Transverse colon (tissue), 4 donors: ENCODE data around the gene SLC35B2. TPM values are rescaled to one million over a fixed set of nuclear protein-coding genes. Genes with fewer than 3 reads are reported as not detected.

Experiments
- DNase-seq: peaks from one replicate; pipeline ENCODE4 v3.0.0-alpha.2; 2019
- H3K27ac ChIP-seq, 4 donors: fragments of 200-600 bp; sonication (generic); 2 replicates each; pipeline ENCODE4 v1.5.1; 2016 to 2018; ENCODE audit warnings: inconsistent platforms in 4 of 4
- H3K27me3 ChIP-seq: fragments of 200-600 bp; sonication (generic); 2 replicates; pipeline ENCODE4 v1.5.1; 2017; ENCODE audit warnings: inconsistent platforms
- H3K36me3 ChIP-seq, 4 donors: fragments of 200-600 bp; sonication (generic); 2 replicates each; pipeline ENCODE4 v1.5.1; 2017 to 2019; ENCODE audit warnings: inconsistent platforms in 4 of 4
- H3K4me1 ChIP-seq, 4 donors: fragments of 200-600 bp; sonication (generic); 2 replicates each; pipeline ENCODE4 v1.5.1; 2017 to 2020; ENCODE audit warnings: inconsistent platforms in 4 of 4
- H3K4me3 ChIP-seq, 4 donors: fragments of 200-600 bp; sonication (generic); 1 replicate in 1 of 4; 2 replicates in 3 of 4; pipeline versions ENCODE4 v1.5.1 to v1.6.1; 2017 to 2019; ENCODE audit warnings: inconsistent platforms in 4 of 4
- H3K9me3 ChIP-seq, 2 donors: fragments of 200-600 bp; sonication (generic); 2 replicates each; pipeline ENCODE4 v1.5.1; 2017 to 2019; ENCODE audit warnings: inconsistent platforms in 2 of 2
- EP300 ChIP-seq: sonication (generic); formaldehyde crosslinking; IDR thresholded peaks from one replicate; pipeline ENCODE4 v1.6.1; 2017; ENCODE audit warnings: antibody characterized with exemption, low read depth
- POLR2A ChIP-seq: fragments of 450-650 bp; IDR thresholded peaks from one replicate; pipeline ENCODE4 v1.6.1; 2016; ENCODE audit warnings: antibody characterized with exemption, mild to moderate bottlenecking, moderate library complexity
- POLR2AphosphoS5 ChIP-seq, 3 donors: sonication (generic); formaldehyde crosslinking; IDR thresholded peaks; one replicate each; pipeline ENCODE4 v1.6.1; 2016; ENCODE audit warnings: antibody characterized with exemption in 3 of 3
- WGBS, 2 donors: methylation state at CpG; one replicate each; pipeline ENCODE4 v1.1.5; 2018; ENCODE audit warnings: low coverage in 1 of 2; 5-methylcytosine and 5-hydroxymethylcytosine counted together
- in situ Hi-C, 4 donors: fragments of 200-750 bp; cut with MboI; loops; one replicate each; pipeline versions ENCODE4 v1.15.0 to v1.15.1; 2017; ENCODE audit warnings: low sequenced_read_pairs in 3 of 4, low pct_ligation_motif_present in 1 of 4, low pct_unique_long_range_greater_than_20kb in 1 of 4
- intact Hi-C: fragments of 100-400 bp; cut with DNase I; formaldehyde crosslinking; loops from one replicate; pipeline ENCODE4 v1.15.1; 2023; ENCODE audit warnings: low total_unique reads
- total RNA-seq, 4 donors: library from RNA; depleted of rRNA; stranded (reverse); fragments of >200 nt; gene quantifications; one replicate each; pipeline ENCODE4 v1.1.0, GENCODE V29; 2016
- TF ChIP-seq, protein P1 (sequence below), 5 experiments: fragments of 200-600 bp in 3 of 5; fragments of 450-650 bp in 2 of 5; sonication (generic) in 3 of 5; IDR thresholded peaks; 1 replicate in 2 of 5; 2 replicates in 3 of 5; pipeline ENCODE4 v1.5.1; 2016 to 2017; ENCODE audit warnings: antibody characterized with exemption in 5 of 5, inconsistent platforms in 3 of 5, mild to moderate bottlenecking in 2 of 5, moderate library complexity in 1 of 5

Gene SLC35B2
- total RNA-seq, 4 donors from 2014 or later = 9.0 to 36.4 (median 22.5) TPM

GRCh38 chr6:44228031-44228430, 29.3 kb downstream of the SLC35B2 start:
- Histone ChIP-seq H3K27ac (peak overlapping the region in 3 of 4 donors; percentile 85 to 94 (median 86)), H3K36me3 (no peaks in the 10 kb centered on the region), H3K4me1 (peaks cover 20 to 55% (median 33%) of the 10 kb centered on the region in 4 donors), H3K4me3 (no peak overlapping the region), H3K27me3 (peaks cover 4% of the 10 kb centered on the region), H3K9me3 (no peaks in the 10 kb centered on the region)
- TF ChIP-seq POLR2A (no peak), EP300 (no peak), POLR2AphosphoS5 (IDR thresholded peaks at IDR 0.05) (no peak)
- TF ChIP-seq, protein P1, sequence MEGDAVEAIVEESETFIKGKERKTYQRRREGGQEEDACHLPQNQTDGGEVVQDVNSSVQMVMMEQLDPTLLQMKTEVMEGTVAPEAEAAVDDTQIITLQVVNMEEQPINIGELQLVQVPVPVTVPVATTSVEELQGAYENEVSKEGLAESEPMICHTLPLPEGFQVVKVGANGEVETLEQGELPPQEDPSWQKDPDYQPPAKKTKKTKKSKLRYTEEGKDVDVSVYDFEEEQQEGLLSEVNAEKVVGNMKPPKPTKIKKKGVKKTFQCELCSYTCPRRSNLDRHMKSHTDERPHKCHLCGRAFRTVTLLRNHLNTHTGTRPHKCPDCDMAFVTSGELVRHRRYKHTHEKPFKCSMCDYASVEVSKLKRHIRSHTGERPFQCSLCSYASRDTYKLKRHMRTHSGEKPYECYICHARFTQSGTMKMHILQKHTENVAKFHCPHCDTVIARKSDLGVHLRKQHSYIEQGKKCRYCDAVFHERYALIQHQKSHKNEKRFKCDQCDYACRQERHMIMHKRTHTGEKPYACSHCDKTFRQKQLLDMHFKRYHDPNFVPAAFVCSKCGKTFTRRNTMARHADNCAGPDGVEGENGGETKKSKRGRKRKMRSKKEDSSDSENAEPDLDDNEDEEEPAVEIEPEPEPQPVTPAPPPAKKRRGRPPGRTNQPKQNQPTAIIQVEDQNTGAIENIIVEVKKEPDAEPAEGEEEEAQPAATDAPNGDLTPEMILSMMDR (IDR thresholded peaks at IDR 0.05) = no peak
- 70 to 82% methylated on average over 2 to 6 of the region's 6 CpGs for WGBS, 2 donors
- DNase-seq = no peak
- in situ Hi-C loops (no loop called here), intact Hi-C loops (no loop called here)

GRCh38 chr6:44227148-44227793, 30.1 kb downstream of the SLC35B2 start:
- 65% methylated on average over 7 of the region's 7 CpGs; no CpG with 5 or more reads in 1 of the 2 donors for WGBS, 2 donors
- intact Hi-C loops = no loop called here
- Histone ChIP-seq H3K36me3 (no peaks in the 10 kb centered on the region), H3K27me3 (peaks cover 4% of the 10 kb centered on the region), H3K9me3 (no peaks in the 10 kb centered on the region), H3K4me3 (no peak overlapping the region), H3K4me1 (peaks cover 22 to 58% (median 36%) of the 10 kb centered on the region in 4 donors), H3K27ac (peak overlapping the region; percentile 22 to 94 (median 86))
- DNase-seq = no peak
- in situ Hi-C loops = no loop called here
- TF ChIP-seq EP300 = no peak

- WGBS, 2 donors = 52 to 71% methylated on average over 3 to 15 of the region's 15 CpGs
- Histone ChIP-seq H3K4me3 (no peak overlapping the region), H3K4me1 (peaks cover 27 to 65% (median 43%) of the 10 kb centered on the region in 4 donors), H3K27ac (peak overlapping the region; percentile 33 to 94 (median 86)), H3K9me3 (no peaks in the 10 kb centered on the region), H3K36me3 (no peaks in the 10 kb centered on the region), H3K27me3 (peaks cover 4% of the 10 kb centered on the region)
- DNase-seq = no peak
- in situ Hi-C loops (no loop called here), intact Hi-C loops (no loop called here)
- no peak for TF ChIP-seq EP300
- no peak for TF ChIP-seq POLR2AphosphoS5 (IDR thresholded peaks at IDR 0.05)
- no peak for TF ChIP-seq POLR2A
- TF ChIP-seq, protein P1 (IDR thresholded peaks at IDR 0.05) = no peak
These were observed 30.8 kb downstream of the SLC35B2 start for GRCh38 chr6:44226368-44227147.

GRCh38 chr6:44225579-44226325, 31.6 kb downstream of the SLC35B2 start:
- DNase-seq = no peak
- TF ChIP-seq, protein P1 (IDR thresholded peaks at IDR 0.05) = no peak
- TF ChIP-seq EP300 (no peak), POLR2A (no peak), POLR2AphosphoS5 (IDR thresholded peaks at IDR 0.05) (no peak)
- intact Hi-C loops (no loop called here), in situ Hi-C loops (no loop called here)
- H3K27me3 ChIP-seq = peaks cover 4% of the 10 kb centered on the region
- peak overlapping the region; percentile 33 to 94 (median 86) for H3K27ac ChIP-seq
- peaks cover 35 to 73% (median 51%) of the 10 kb centered on the region in 4 donors for H3K4me1 ChIP-seq
- H3K4me3 ChIP-seq = no peak overlapping the region
- H3K9me3 ChIP-seq = no peaks in the 10 kb centered on the region
- H3K36me3 ChIP-seq = no peaks in the 10 kb centered on the region
- WGBS, 2 donors = 67 to 86% methylated on average over 1 to 8 of the region's 8 CpGs
